GM12891 (cell line): Measurements from ENCODE around the gene MSTN.

Experiments used
- DNase-seq: peaks from one replicate; pipeline ENCODE4 v3.0.0; 2011; ENCODE audit warnings: low spot score; ENCODE audit not compliant: insufficient read length
- FAIRE-seq: peaks from 2 replicates; lab custom pipeline; 2011; peaks lifted over from hg19 to GRCh38; lab: Jason Lieb, UNC
- PAX5 ChIP-seq: IDR thresholded peaks from 2 replicates; pipeline ENCODE4 v1.6.1; 2011; ENCODE audit warnings: low read length, moderate library complexity, mild to moderate bottlenecking; ENCODE audit not compliant: insufficient read depth, severe bottlenecking
- POLR2A ChIP-seq: IDR thresholded peaks from 2 replicates; pipeline ENCODE4 v1.6.1; 2011; ENCODE audit warnings: low read depth, low read length, control low read depth
- POLR2AphosphoS5 ChIP-seq: IDR thresholded peaks from 2 replicates; pipeline ENCODE4 v1.6.1; 2011; ENCODE audit warnings: low read depth, low read length, control low read depth
- POU2F2 ChIP-seq: IDR thresholded peaks from 2 replicates; pipeline ENCODE4 v1.6.1; 2011; ENCODE audit warnings: low read depth, mild to moderate bottlenecking, control low read depth, low read length, moderate library complexity
- SPI1 ChIP-seq: IDR thresholded peaks from 2 replicates; pipeline ENCODE4 v1.6.1; 2011; ENCODE audit warnings: low read depth, low read length, control low read depth
- TAF1 ChIP-seq: IDR thresholded peaks from 2 replicates; pipeline ENCODE4 v1.6.1; 2011; ENCODE audit warnings: low read depth, low read length, control low read depth

Gene MSTN

GRCh38 chr2:190097115-190097514, 34.6 kb upstream of the MSTN start:
- no peak for TF ChIP-seq TAF1
- no peak for TF ChIP-seq POU2F2
- TF ChIP-seq POLR2A, result no peak
- TF ChIP-seq POLR2AphosphoS5, result no peak
- TF ChIP-seq SPI1, result no peak
- no peak for TF ChIP-seq PAX5
- FAIRE-seq, result no peak
- DNase-seq, result no peak

GRCh38 chr2:190094316-190094871, 31.9 kb upstream of the MSTN start:
- no peak for TF ChIP-seq POLR2AphosphoS5
- DNase-seq, result no peak
- no peak for FAIRE-seq

DNA sequence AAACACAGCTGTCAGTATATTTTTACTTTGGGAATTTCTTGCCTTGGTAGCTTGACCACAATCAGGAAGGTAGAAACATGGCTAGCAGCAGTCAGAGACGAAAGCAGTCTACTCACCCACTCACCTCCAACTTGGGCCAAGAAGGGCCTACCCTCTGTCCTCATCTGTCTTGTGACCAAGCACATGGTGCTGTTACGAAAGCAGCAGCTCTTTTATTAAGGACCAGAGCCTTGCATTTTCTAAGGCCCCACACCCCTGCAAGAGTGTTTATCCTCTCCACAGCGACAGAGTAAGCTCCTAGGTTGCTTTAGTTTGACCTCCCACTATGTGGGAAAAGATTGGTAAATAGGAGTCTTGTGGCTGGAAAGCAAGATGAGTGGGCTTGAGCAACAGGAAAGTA, 31.3 kb upstream of the MSTN start:
- DNase-seq (no peak), FAIRE-seq (no peak)

DNA sequence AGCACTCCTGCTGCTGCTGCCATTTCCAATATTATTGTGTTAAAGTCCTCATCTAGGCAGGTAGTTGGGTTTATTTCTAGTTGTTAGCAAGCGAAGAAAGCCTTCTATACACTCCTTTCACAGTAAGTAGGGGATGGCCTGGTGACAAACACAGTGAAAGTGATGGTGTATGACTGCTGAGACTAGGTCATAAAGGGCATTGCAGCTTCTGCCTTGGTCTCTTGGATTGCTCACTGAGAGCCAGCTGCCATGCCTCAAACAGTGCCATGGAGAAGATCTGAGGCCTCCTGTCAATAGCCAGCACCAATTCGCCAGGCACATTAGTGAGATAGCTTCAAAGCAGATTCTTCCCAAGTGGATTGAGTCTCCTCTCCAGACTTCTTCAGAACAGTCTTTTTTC, 27.6 kb upstream of the MSTN start:
- DNase-seq (no peak), FAIRE-seq (peak; percentile 72)
- TF ChIP-seq PAX5, result no peak
- TF ChIP-seq POU2F2, result no peak
- no peak for TF ChIP-seq POLR2AphosphoS5
- TF ChIP-seq TAF1, result no peak
- no peak for TF ChIP-seq POLR2A
- TF ChIP-seq SPI1, result no peak

More for the DNA sequence above, 31.3 kb upstream of the MSTN start:
- TF ChIP-seq POU2F2, result no peak
- no peak for TF ChIP-seq POLR2A
- TF ChIP-seq POLR2AphosphoS5, result no peak
- TF ChIP-seq PAX5, result no peak
- no peak for TF ChIP-seq SPI1
- TF ChIP-seq TAF1, result no peak

DNA sequence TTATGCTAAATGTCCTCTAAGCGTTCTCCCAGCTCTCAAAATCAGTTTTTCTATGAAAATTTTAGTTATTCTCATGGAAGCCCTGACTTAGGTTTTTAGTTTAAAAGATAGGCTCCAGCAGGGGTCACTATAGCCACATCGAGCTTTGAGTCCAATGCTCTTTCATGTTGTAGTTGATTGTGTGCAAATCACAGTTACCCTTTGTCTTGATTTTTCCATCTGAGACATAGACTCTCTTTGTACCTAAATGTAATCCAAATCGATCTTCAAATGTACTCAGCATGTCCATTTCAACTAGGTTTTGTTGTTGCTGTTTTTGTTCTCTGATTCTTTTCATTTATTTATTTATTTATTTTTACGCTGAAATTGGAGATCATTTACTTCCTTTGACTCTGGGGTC, 26.4 kb upstream of the MSTN start:
- no peak for TF ChIP-seq POU2F2
- no peak for TF ChIP-seq POLR2A
- no peak for TF ChIP-seq TAF1
- TF ChIP-seq POLR2AphosphoS5, result no peak
- TF ChIP-seq SPI1, result no peak
- TF ChIP-seq PAX5, result no peak
- FAIRE-seq (peak; percentile 45), DNase-seq (peak; percentile 6)

DNA sequence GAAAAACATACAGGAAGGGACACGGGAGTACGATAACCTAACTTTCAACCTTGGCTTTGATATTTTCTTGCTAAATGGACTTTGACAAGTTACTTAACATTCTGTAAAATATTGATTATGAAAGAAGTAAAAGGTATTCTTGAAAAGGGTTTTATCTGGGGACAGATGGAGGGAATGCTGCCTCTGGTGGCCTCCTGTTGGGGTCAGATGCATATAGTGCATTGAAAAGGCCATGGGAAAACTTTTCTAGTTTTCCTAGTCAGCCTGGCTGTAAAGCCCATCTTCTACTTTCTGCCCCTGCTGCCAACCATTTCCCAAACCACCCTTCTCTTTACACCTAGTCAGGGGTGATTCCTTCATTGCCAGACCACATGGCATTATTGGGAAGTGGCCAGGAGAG, 22.2 kb upstream of the MSTN start:
- FAIRE-seq (no peak), DNase-seq (no peak)
- TF ChIP-seq SPI1 (no peak), PAX5 (no peak), TAF1 (no peak), POLR2A (no peak), POU2F2 (no peak)

- FAIRE-seq, result no peak
- DNase-seq, result no peak
- TF ChIP-seq POU2F2, result no peak
- no peak for TF ChIP-seq POLR2A
- TF ChIP-seq PAX5, result no peak
- no peak for TF ChIP-seq TAF1
- no peak for TF ChIP-seq POLR2AphosphoS5
- TF ChIP-seq SPI1, result no peak
Measured at GRCh38 chr2:190082118-190082517, 19.6 kb upstream of the MSTN start.

- FAIRE-seq (no peak), DNase-seq (no peak)
Measured at GRCh38 chr2:190080527-190081049, 18.1 kb upstream of the MSTN start.

DNA sequence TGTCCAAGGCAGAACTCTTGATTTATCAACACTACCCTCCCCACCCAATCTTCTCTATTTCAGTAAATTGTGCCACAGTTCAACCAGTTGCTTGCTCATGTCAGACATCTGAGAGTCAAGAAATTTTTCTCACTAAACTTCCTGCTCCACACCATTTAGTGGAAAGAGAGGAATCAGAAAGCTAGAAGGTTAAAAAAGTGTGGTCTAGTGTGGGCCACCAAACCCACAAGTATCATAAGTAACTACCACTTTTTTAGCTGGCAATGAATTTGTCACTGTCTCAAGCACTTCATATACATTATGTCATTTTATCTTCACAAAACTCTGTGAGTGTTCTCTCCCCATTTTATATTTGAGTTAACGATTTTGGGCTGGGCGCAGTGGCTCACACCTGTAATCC, 16.6 kb upstream of the MSTN start:
- TF ChIP-seq SPI1, result no peak
- TF ChIP-seq POLR2A, result no peak
- FAIRE-seq (no peak), DNase-seq (no peak)

More at GRCh38 chr2:190080527-190081049, 18.1 kb upstream of the MSTN start:
- no peak for TF ChIP-seq POU2F2
- TF ChIP-seq SPI1, result no peak
- no peak for TF ChIP-seq POLR2A
- TF ChIP-seq TAF1, result no peak
- TF ChIP-seq PAX5, result no peak
- no peak for TF ChIP-seq POLR2AphosphoS5

- TF ChIP-seq PAX5 (no peak), SPI1 (no peak), POU2F2 (no peak), TAF1 (no peak), POLR2A (no peak), POLR2AphosphoS5 (no peak)
- no peak for FAIRE-seq
- no peak for DNase-seq
Measured at GRCh38 chr2:190075623-190076022, 13.1 kb upstream of the MSTN start.

DNA sequence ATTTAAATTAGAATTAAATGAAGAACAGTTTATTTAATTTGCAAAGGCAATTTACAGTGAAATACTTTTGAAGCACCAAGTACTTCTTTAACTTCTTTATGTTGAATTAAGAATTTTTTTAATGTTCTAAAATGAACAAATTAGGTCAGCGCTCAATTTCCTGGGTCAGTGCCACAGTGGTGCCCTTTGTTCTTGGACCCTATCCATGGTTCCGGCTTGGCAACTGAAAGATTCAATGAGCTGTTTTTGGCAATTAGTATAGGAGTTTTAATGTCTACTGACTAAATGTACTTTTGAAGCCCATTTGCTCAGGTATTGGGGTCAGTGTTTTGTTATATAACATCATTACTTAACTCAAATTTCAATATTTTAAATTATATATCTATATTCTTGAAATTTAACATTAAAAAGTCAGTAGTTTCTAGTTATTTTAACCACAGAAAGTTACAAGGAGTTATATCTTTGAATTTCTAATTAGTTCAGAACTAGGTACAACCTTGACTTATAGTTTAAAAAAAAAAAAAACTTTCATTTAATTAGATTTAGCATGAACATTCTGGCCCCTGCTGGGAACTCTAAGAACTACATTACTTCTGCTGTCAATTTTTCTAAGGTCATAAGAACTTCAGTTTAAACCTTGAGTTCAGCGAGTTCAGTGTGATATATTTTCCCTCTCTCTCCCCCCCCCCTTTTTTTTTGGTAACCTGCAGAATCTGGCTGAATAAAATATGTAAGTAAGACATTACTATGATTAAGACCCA, 7.6 kb upstream of the MSTN start:
- no peak for DNase-seq
- FAIRE-seq, result no peak
- no peak for TF ChIP-seq POLR2A
- no peak for TF ChIP-seq POU2F2
- no peak for TF ChIP-seq SPI1
- TF ChIP-seq POLR2AphosphoS5, result no peak
- TF ChIP-seq TAF1, result no peak
- TF ChIP-seq PAX5, result no peak

DNA sequence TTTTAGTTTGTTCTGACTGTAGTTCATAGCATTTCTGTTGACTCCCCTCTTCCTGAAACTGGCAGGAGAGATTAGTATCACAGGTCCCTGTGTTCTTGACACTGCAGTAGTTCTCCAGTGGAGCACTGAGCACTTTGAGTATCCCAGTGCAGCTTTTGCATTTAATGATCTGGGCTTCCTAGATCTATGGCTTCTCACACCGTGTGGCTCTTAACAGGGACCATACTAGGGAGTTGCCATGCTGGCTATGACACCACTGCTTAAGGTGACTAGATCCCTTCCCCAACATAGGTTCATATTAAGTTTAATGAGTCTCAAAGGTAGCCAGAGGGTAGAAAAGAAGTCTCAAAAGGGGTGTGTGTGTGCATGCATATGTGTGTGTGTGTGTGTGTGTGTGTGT, 6.2 kb upstream of the MSTN start:
- FAIRE-seq, result no peak
- TF ChIP-seq POU2F2 (no peak), PAX5 (no peak), TAF1 (no peak), POLR2AphosphoS5 (no peak), POLR2A (no peak), SPI1 (no peak)
- no peak for DNase-seq
